GM18868 (cell line): ENCODE results near the gene HS6ST3.
"Not testable (repeated sequence)": the region's sequence is repeated elsewhere in the genome, so short reads cannot be mapped to it uniquely, and the experiment has no call there.

Experiments
- ATAC-seq: cut with Tn5 transposase; IDR thresholded peaks from one replicate; pipeline ENCODE4 v1.9.1; 2021; ENCODE audit warnings: mild to moderate bottlenecking, moderate library complexity; ENCODE audit not compliant: unreplicated experiment

HS6ST3 gene

GRCh38 chr13:96772426-96772825 is 682.5 kb downstream of the HS6ST3 start:
- ATAC-seq: no peak

GRCh38 chr13:96778302-96778701 is 688.4 kb downstream of the HS6ST3 start:
- not testable (repeated sequence) for ATAC-seq

GRCh38 chr13:96779691-96780090 is 689.8 kb downstream of the HS6ST3 start:
- ATAC-seq: no peak

- no peak for ATAC-seq
Observed at GRCh38 chr13:96780105-96780504, 690.2 kb downstream of the HS6ST3 start.

GRCh38 chr13:96781141-96781540 is 691.2 kb downstream of the HS6ST3 start:
- ATAC-seq: no peak

GRCh38 chr13:96782186-96782585 is 692.3 kb downstream of the HS6ST3 start:
- no peak for ATAC-seq

- ATAC-seq: no peak
Observed at GRCh38 chr13:96783057-96783456, 693.1 kb downstream of the HS6ST3 start.

- no peak for ATAC-seq
Observed at GRCh38 chr13:96783511-96783910, 693.6 kb downstream of the HS6ST3 start.

GRCh38 chr13:96785986-96786385 is 696.1 kb downstream of the HS6ST3 start:
- no peak for ATAC-seq

- ATAC-seq: no peak
Observed at GRCh38 chr13:96792188-96792587, 702.3 kb downstream of the HS6ST3 start.

GRCh38 chr13:96792736-96793403 is 703.0 kb downstream of the HS6ST3 start:
- ATAC-seq: no peak

GRCh38 chr13:96793404-96793755 is 703.5 kb downstream of the HS6ST3 start:
- ATAC-seq: no peak

- no peak for ATAC-seq
Observed at GRCh38 chr13:96794669-96795068, 704.8 kb downstream of the HS6ST3 start.

GRCh38 chr13:96795670-96796069 is 705.8 kb downstream of the HS6ST3 start:
- no peak for ATAC-seq

GRCh38 chr13:96796091-96796633 is 706.3 kb downstream of the HS6ST3 start:
- no peak for ATAC-seq

GRCh38 chr13:96797136-96797535 is 707.2 kb downstream of the HS6ST3 start:
- ATAC-seq: no peak

GRCh38 chr13:96803456-96804100 is 713.7 kb downstream of the HS6ST3 start:
- ATAC-seq: no peak

GRCh38 chr13:96804174-96804573 is 714.3 kb downstream of the HS6ST3 start:
- ATAC-seq: no peak

- ATAC-seq: no peak
Observed at GRCh38 chr13:96806746-96807145, 716.8 kb downstream of the HS6ST3 start.

- no peak for ATAC-seq
Observed at GRCh38 chr13:96809366-96810096, 719.6 kb downstream of the HS6ST3 start.

GRCh38 chr13:96810104-96810503 is 720.2 kb downstream of the HS6ST3 start:
- no peak for ATAC-seq

- no peak for ATAC-seq
Observed at GRCh38 chr13:96811049-96811448, 721.1 kb downstream of the HS6ST3 start.
